Heart right ventricle (tissue), 16 donors: ENCODE measurements around the gene HAUS2. TPM values are rescaled to one million over a fixed set of nuclear protein-coding genes. Genes with fewer than 3 reads are reported as not detected.

Source experiments
- ATAC-seq, 8 donors: fragments of 200-7000 bp; cut with Tn5 transposase; one replicate each; pipeline ENCODE4 v1.9.1; 2020; ENCODE audit warnings: mild to moderate bottlenecking in 8 of 8, moderate library complexity in 8 of 8, moderate number of reproducible peaks in 1 of 8
- DNase-seq, 2 donors: peaks; one replicate each; pipeline ENCODE4 v3.0.0-alpha.2; 2020
- H3K27ac ChIP-seq, 10 donors: fragments of 200-600 bp; sonication (generic) in 2 of 10; one replicate each; pipeline versions ENCODE4 v1.5.0 to v1.8.0; 2020 to 2022; ENCODE audit warnings: mild to moderate bottlenecking in 3 of 10
- H3K27me3 ChIP-seq, 7 donors: fragments of 200-600 bp; one replicate each; pipeline ENCODE4 v1.8.0; 2021 to 2022; ENCODE audit warnings: mild to moderate bottlenecking in 2 of 7
- H3K36me3 ChIP-seq, 9 donors: fragments of 200-600 bp; sonication (generic) in 1 of 9; one replicate each; pipeline versions ENCODE4 v1.5.0 to v1.8.0; 2020 to 2022; ENCODE audit warnings: mild to moderate bottlenecking in 2 of 9
- H3K4me1 ChIP-seq, 9 donors: fragments of 200-600 bp; sonication (generic) in 1 of 9; one replicate each; pipeline versions ENCODE4 v1.5.0 to v1.8.0; 2020 to 2022; ENCODE audit warnings: mild to moderate bottlenecking in 4 of 9
- H3K4me3 ChIP-seq, 10 donors: fragments of 200-600 bp; sonication (generic) in 2 of 10; one replicate each; pipeline versions ENCODE4 v1.5.0 to v1.8.0; 2020 to 2022; ENCODE audit warnings: mild to moderate bottlenecking in 7 of 10, moderate library complexity in 2 of 10
- H3K9me3 ChIP-seq, 11 donors: fragments of 200-600 bp in 10 of 11; sonication (generic) in 2 of 11; one replicate each; pipeline versions ENCODE4 v1.5.0 to v1.8.0; 2013 to 2022; ENCODE audit warnings: mild to moderate bottlenecking in 2 of 11, control low read depth in 1 of 11, moderate library complexity in 1 of 11
- CTCF ChIP-seq, 9 donors: fragments of 200-600 bp; sonication (generic) in 2 of 9; IDR thresholded peaks; one replicate each; pipeline versions ENCODE4 v1.5.0 to v1.8.0; 2021 to 2022; ENCODE audit warnings: antibody characterized with exemption in 9 of 9, mild to moderate bottlenecking in 5 of 9, moderate library complexity in 1 of 9
- WGBS, 2 donors: extraction: QIAGEN DNeasy Blood & Tissue Kit; methylation state at CpG; one replicate each; pipeline ENCODE4 v1.1.7; 2013; ENCODE audit warnings: inconsistent platforms in 1 of 2; 5-methylcytosine and 5-hydroxymethylcytosine counted together
- intact Hi-C, 10 donors: fragments of 100-400 bp; cut with DNase I; formaldehyde crosslinking; loops; one replicate each; pipeline versions ENCODE4 v1.11.1 to v1.14.2; 2022
- polyA plus RNA-seq, 2 donors: library from polyadenylated mRNA; stranded (reverse); fragments of 200-250 nt; gene quantifications; one replicate each; pipeline ENCODE4 v1.2.3, GENCODE V29; 2013
- total RNA-seq, 10 donors: library from RNA; stranded (reverse); fragmentation: NEBNext Ultra II Directional in 3 of 10; extraction: Animal tissue kit (Norgen Biotek cat#: 25700) in 3 of 10; gene quantifications; one replicate each; pipeline versions ENCODE4 v1.2.1 to v1.2.4, GENCODE V29; 2021 to 2023
- donor health status: Arrhythmogenic right ventricular cardiomyopathy.
- donor health status: ischemic (EF 13 %, LVEDD 7.1; RV severe dilation, severe dysfunction).
- donor health status: healthy with polysubstance abuse.
- donor health status: DM: no; HTN: yes; CAD: no.
- donor health status: DM: no; HTN: no; CAD: no.
- donor health status: ischemic (EF 25% LVEDD 6.9; RV normal size, moderate dysfunction).
- donor health status: ischemic (EF 25% LVEDD 5.7; RV mildly dilated, moderate dysfunction).
- donor health status: healthy.
- donor health status: DM: yes; HTN: yes; CAD: no.
- donor health status: Ischemic cardiomyopathy.
- donor health status: ischemic (EF 35%, LVEDD 5.7; RV mildly dilated, moderate dysfunction).
- donor health status: nonischemic (EF 11% LVEDD 7.7; RV severe dilation, severe dysfunction).
- donor health status: DM: yes; HTN: yes; CAD: no.
- donor health status: PGD.
- donor health status: ischemic (EF 29% LVEDD 5.4; RV normal size, mild dysfunction).
- donor health status: nonischemic (EF 23%, LVEDD 6.1; RV moderate dilation, normal function).

HAUS2 gene
- total and polyA plus RNA-seq, 12 donors = 5.5 to 17.0 (median 10.8) TPM

DNA sequence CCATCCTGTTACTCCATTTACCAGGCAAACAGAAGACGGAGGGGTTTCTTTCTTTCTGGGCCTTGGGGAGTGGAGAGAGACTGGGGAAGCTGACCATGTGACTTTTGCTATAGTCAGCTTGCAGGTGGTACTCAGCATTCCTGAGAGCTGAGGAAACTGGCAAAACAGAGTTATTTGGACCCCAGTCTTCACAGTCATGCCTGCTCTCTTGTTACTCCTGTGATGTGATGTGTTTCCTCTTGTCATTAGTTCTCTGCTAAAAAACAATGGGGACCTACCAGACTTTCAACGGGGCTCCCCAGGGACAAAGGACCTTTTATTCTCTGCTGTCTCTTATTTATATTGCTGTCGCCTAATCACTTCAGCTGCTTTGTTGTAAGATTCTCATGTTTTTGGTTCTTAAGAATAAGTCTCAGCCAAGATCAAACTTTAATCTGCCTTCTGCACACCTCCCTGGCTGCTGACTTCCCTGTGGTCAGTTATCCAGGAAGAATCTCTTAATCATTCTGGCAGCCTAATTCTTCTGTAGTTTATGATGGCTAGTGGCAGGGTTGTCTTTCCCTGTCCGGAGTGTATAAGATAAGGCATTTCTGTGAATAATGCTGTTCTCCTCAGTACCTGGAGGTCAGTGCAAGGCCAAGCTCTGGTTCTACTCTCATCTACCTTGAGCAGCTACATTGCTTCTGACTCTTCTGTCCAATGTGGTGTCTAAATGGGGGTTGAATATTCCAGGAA lies 35.6 kb downstream of the HAUS2 start:
- ATAC-seq = peak in 3 of 8 donors; percentile 9 to 16 (median 10)
- TF ChIP-seq CTCF (IDR thresholded peaks at IDR 0.05) = no peak
- no peaks in the 10 kb centered on the region for H3K27me3 ChIP-seq
- no peak for DNase-seq
- peak overlapping the region in 4 of 10 donors; percentile 3 to 37 (median 28) for H3K4me3 ChIP-seq
- peak overlapping the region in 9 of 10 donors; percentile 9 to 85 (median 55) for H3K27ac ChIP-seq
- H3K36me3 ChIP-seq = peaks cover 0 to 31% (median 6%) of the 10 kb centered on the region in 9 donors
- 12 to 27% methylated on average over 4 of the region's 4 CpGs for WGBS, 2 donors
- H3K4me1 ChIP-seq = peaks cover 0 to 72% (median 58%) of the 10 kb centered on the region in 9 donors
- intact Hi-C loops = loop anchor here in 3 of 10 donors (10.0 kb wide), 1 partner anchor 61 kb away; no protein-coding TSS in a partner anchor
- H3K9me3 ChIP-seq = no peaks in the 10 kb centered on the region

DNA sequence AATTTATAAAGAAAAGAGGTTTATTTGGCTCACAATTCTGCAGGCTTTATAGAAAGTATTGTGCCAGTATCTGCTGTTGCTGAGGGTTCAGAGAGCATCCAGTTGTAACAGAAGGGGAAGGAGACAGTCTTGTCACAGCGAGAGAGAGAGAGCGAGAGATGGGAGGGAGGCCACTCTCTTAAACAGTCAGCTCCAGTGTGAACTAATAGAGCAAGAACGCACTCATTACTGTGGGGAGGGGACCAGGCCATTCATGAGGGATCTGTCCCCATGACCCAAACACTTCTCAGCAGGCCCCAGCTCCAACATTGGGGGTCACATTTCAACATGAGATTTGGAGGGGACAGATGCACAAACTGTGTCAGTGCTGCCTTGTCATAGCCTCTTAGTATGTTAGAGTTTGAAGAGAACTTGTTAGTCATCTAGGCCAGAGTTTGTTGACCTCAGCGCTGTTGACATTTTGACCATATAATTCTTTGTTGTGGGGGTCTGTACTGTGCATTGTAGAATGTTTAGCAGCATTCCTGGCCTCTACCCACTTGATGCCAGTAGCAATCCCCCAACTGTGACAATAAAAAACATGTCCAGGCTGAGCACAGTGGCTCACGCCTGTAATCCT lies 42.1 kb downstream of the HAUS2 start:
- DNase-seq (no peak), ATAC-seq (no peak)
- 93 to 94% methylated on average over 5 of the region's 5 CpGs for WGBS, 2 donors
- intact Hi-C loops = loop anchor here in 1 of 10 donors (10.0 kb wide), 1 partner anchor 54 kb away; no protein-coding TSS in a partner anchor
- H3K27me3 ChIP-seq = no peaks in the 10 kb centered on the region
- peaks cover 0 to 54% (median 7%) of the 10 kb centered on the region in 9 donors for H3K36me3 ChIP-seq
- no peak for TF ChIP-seq CTCF (IDR thresholded peaks at IDR 0.05)
- no peak overlapping the region for H3K27ac ChIP-seq
- no peaks in the 10 kb centered on the region for H3K9me3 ChIP-seq
- no peak overlapping the region for H3K4me3 ChIP-seq
- H3K4me1 ChIP-seq = peaks cover 0 to 63% (median 37%) of the 10 kb centered on the region in 9 donors

DNA sequence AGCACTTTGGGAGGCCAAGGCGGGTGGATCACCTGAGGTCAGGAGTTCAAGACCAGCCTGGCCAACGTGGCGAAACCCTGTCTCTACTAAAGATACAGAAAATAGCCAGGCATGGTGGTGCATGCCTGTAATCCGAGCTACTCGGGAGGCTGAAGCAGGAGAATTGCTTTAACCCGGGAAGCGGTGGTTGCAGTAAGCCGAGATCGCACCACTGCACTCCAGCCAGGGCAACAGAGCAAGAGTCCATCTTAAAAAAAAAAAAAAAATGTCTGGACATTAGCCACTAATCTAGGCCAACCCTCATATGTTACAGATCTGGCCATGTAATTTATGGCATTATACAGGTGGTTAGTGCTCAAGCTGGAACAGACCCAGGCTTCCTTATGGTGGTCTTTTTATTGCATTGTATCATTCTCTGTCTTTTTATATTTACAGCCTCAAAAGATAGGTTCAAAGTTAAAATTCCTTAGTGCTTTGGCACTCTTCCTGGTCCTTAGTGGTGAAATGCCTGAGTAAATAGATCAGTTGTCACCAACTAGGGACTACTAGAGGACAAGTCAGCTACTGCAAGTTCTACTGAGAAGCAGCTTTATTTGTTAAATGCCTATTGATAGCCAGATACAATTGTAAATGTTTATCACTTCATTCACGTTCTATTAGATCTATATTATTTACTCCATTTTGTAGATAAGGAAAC lies 42.7 kb downstream of the HAUS2 start:
- ATAC-seq = no peak

More for the DNA sequence above, 42.7 kb downstream of the HAUS2 start:
- peaks cover 0 to 48% (median under 1%) of the 10 kb centered on the region in 9 donors for H3K36me3 ChIP-seq
- no peaks in the 10 kb centered on the region for H3K9me3 ChIP-seq
- intact Hi-C loops = loop anchor here in 1 of 10 donors (10.0 kb wide), 1 partner anchor 53 kb away; no protein-coding TSS in a partner anchor
- no peak overlapping the region for H3K4me3 ChIP-seq
- no peak for DNase-seq
- no peak overlapping the region for H3K27ac ChIP-seq
- peak in 6 of 9 donors; percentile 14 to 42 (median 35) for TF ChIP-seq CTCF (IDR thresholded peaks at IDR 0.05)
- H3K27me3 ChIP-seq = no peaks in the 10 kb centered on the region
- peaks cover 0 to 69% (median 37%) of the 10 kb centered on the region in 9 donors for H3K4me1 ChIP-seq
- WGBS, 2 donors = 76 to 82% methylated on average over 10 of the region's 10 CpGs
